Mesothelial cell of epicardium (in vitro differentiated cells): Measurements from ENCODE around the gene ROR2. TPM values are rescaled to one million over a fixed set of nuclear protein-coding genes. Genes with fewer than 3 reads are reported as not detected.
A peak's percentile ranks its signal among the peaks of the same experiment; 100 is the strongest.

Experiments used
- DNase-seq, 2 experiments: peaks; one replicate each; pipeline ENCODE4 v3.0.0; 2021; ENCODE audit warnings: low spot score in 2 of 2; ENCODE audit not compliant: unreplicated experiment in 2 of 2
- H3K27ac Mint-ChIP-seq: 2 replicates; pipeline ENCODE4 v1.8.0; 2021; ENCODE audit warnings: mixed read lengths
- H3K27me3 Mint-ChIP-seq: 2 replicates; pipeline ENCODE4 v1.8.0; 2021; ENCODE audit warnings: low read depth, mixed read lengths
- H3K36me3 Mint-ChIP-seq: 2 replicates; pipeline ENCODE4 v1.8.0; 2021; ENCODE audit warnings: mixed read lengths
- H3K4me1 Mint-ChIP-seq: 2 replicates; pipeline ENCODE4 v1.8.0; 2021; ENCODE audit warnings: mixed read lengths
- H3K4me3 Mint-ChIP-seq: 2 replicates; pipeline ENCODE4 v1.8.0; 2021; ENCODE audit warnings: mild to moderate bottlenecking, moderate library complexity, mixed read lengths
- H3K9me3 Mint-ChIP-seq: 2 replicates; pipeline ENCODE4 v1.8.0; 2021; ENCODE audit warnings: mixed read lengths
- total RNA-seq: library from RNA; stranded (reverse); gene quantifications from 3 replicates; pipeline ENCODE4 v1.2.1, GENCODE V29; 2021
- TF ChIP-seq, protein P1 (sequence below): fragments of 200-600 bp; sonication (generic); IDR thresholded peaks from one replicate; pipeline ENCODE4 v1.5.0; 2021; ENCODE audit warnings: antibody characterized with exemption; ENCODE audit not compliant: unreplicated experiment

The ROR2 gene
- total RNA-seq, 1 donor from 2014 or later = 41.0 TPM

DNA sequence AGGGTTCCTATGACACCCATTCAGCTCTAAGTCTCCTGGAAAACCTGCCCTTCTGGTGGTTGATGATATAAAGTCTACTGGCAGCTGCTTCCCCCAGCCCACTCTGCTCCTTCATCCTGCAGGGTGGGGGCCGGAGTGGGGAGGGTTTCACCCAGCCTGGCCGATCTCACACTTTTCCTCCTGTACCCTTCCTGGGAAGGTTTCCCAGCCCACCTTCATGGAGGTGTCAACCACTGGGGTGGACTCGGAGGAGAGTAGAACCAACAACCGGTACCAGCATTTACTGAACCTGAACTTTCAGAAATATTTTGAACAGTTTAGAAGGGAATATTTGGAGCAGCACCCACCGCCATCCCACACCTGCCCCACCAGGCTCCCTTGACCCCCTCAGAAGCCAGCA, 30.4 kb downstream of the ROR2 start:
- Mint-ChIP-seq H3K36me3 (peaks cover 8% of the 10 kb centered on the region), H3K27me3 (no peaks in the 10 kb centered on the region), H3K9me3 (no peaks in the 10 kb centered on the region), H3K27ac (no peak overlapping the region), H3K4me3 (no peak overlapping the region), H3K4me1 (peaks cover 29% of the 10 kb centered on the region)
- no peak for DNase-seq
- TF ChIP-seq, protein P1, sequence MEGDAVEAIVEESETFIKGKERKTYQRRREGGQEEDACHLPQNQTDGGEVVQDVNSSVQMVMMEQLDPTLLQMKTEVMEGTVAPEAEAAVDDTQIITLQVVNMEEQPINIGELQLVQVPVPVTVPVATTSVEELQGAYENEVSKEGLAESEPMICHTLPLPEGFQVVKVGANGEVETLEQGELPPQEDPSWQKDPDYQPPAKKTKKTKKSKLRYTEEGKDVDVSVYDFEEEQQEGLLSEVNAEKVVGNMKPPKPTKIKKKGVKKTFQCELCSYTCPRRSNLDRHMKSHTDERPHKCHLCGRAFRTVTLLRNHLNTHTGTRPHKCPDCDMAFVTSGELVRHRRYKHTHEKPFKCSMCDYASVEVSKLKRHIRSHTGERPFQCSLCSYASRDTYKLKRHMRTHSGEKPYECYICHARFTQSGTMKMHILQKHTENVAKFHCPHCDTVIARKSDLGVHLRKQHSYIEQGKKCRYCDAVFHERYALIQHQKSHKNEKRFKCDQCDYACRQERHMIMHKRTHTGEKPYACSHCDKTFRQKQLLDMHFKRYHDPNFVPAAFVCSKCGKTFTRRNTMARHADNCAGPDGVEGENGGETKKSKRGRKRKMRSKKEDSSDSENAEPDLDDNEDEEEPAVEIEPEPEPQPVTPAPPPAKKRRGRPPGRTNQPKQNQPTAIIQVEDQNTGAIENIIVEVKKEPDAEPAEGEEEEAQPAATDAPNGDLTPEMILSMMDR = no peak

DNA sequence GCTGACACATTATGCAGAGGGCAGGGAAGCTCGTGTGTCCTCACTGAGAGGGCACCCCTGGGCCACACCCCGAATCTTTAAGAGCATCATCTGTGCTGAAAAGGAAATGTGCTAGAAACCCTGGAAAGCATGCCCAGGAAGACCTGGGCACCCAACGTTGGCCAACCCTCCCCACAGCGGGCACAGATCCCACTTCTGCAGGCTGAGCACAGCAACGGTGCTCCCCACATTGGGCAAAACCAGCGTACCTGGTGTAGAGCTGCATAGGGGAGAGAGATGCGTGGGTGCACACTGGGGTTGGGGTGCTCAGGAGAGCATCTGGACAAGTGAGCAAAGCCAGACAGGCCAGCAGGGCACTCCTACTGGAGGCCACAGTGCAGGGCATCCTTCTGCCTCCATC, 32.6 kb downstream of the ROR2 start:
- no peaks in the 10 kb centered on the region for H3K9me3 Mint-ChIP-seq
- no peaks in the 10 kb centered on the region for H3K27me3 Mint-ChIP-seq
- H3K27ac Mint-ChIP-seq = no peak overlapping the region
- H3K36me3 Mint-ChIP-seq = peaks cover 11% of the 10 kb centered on the region
- H3K4me3 Mint-ChIP-seq = no peak overlapping the region
- peak in 1 of 2 experiments; percentile 34 for DNase-seq
- peaks cover 29% of the 10 kb centered on the region for H3K4me1 Mint-ChIP-seq
- TF ChIP-seq, protein P1 = no peak

DNA sequence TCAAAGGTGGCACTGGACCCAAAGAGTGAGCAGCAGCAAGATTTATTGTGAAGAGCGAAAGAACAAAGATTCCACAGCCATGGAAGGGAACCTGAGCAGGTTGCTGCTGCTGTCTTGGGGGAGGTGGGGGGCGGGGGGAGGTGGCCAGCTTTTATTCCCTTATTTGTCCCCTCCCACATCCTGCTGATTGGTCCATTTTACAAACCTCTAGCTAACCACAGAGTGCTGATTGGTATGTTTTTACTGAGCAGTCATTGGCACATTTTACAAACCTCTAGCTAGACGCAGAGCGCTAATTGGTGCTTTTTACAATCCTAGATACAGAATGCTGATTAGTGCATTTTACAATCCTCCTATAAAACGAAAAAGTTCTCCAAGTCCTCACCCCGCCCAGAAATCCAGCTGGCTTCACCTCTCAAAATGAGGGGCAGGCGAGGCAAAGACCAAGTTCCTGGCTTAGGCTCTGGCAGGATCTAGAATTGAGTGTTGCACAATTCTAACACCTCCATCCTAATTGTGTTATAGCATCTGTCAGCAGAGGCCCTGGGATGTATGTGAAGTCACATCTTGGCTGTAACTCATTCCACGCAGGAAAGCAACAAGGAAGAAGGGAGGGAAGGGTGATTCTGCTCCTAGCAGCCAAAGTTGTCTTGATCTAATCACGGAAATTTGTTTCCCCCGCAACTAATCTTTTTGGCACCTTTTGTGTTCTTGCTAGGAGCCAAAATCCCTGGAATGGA, 34.3 kb downstream of the ROR2 start:
- no peak overlapping the region for H3K4me3 Mint-ChIP-seq
- no peaks in the 10 kb centered on the region for H3K27me3 Mint-ChIP-seq
- peaks cover 28% of the 10 kb centered on the region for H3K4me1 Mint-ChIP-seq
- no peaks in the 10 kb centered on the region for H3K9me3 Mint-ChIP-seq
- no peak overlapping the region for H3K27ac Mint-ChIP-seq
- H3K36me3 Mint-ChIP-seq = peaks cover 6% of the 10 kb centered on the region
- DNase-seq = no peak
- TF ChIP-seq, protein P1 = no peak

DNA sequence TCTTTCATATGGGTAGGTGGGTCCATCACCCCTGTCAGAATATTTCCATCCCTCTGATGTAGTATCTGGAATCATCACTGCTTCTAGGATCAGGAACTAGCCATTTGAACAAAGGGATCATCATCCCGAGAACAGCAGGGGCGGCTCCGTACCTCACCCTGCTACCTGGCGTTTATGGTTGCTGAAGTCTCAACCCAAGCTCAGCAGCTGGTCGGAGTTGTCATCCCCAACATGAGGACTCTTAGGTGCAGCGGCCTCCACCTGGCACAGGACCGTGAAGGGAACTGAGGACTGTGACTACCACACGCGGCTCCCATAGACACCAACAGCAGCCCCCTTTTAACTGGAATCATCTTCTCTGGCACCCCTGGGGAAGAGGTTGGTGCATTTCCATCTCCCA, 35.1 kb downstream of the ROR2 start:
- Mint-ChIP-seq H3K36me3 (peaks cover 9% of the 10 kb centered on the region), H3K9me3 (no peaks in the 10 kb centered on the region), H3K27ac (no peak overlapping the region), H3K4me3 (no peak overlapping the region), H3K4me1 (peaks cover 23% of the 10 kb centered on the region), H3K27me3 (no peaks in the 10 kb centered on the region)
- DNase-seq = no peak
- TF ChIP-seq, protein P1 = no peak

DNA sequence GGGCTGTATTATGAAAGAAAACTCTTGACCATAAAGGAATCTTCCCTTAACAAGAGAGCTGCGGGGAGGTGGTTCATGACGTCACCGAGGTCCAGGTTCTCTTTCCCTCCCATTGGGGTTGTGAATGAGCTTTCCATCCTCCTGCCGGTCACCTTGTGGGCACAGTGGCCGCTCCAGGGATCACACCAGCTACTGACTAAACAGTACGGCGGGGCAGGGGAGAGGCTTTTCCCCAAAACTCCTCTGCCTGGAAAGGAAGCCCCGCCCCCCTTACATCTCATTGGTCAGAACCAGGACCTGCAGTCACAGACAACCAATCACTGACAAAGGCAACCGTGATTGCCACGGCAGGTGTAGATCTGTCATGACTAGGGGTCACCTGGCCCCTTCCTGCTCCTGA, 35.6 kb downstream of the ROR2 start:
- no peak for DNase-seq
- no peak overlapping the region for H3K4me3 Mint-ChIP-seq
- TF ChIP-seq, protein P1 = no peak
- H3K27me3 Mint-ChIP-seq = no peaks in the 10 kb centered on the region
- H3K4me1 Mint-ChIP-seq = peaks cover 18% of the 10 kb centered on the region
- H3K36me3 Mint-ChIP-seq = peaks cover 9% of the 10 kb centered on the region
- H3K27ac Mint-ChIP-seq = no peak overlapping the region
- no peaks in the 10 kb centered on the region for H3K9me3 Mint-ChIP-seq
